BE2C (cell line): Measurements from ENCODE around the gene NR1I2.

ENCODE experiments used
- DNase-seq: peaks from one replicate; pipeline ENCODE4 v3.0.0-alpha.2; 2020
- H3K27me3 ChIP-seq: fragments of 250-450 bp; sonication (Bioruptor Pico); 2 replicates; pipeline ENCODE4 v1.5.1; 2020; ENCODE audit warnings: mild to moderate bottlenecking
- H3K36me3 ChIP-seq: fragments of 250-450 bp; sonication (Bioruptor Pico); 2 replicates; pipeline ENCODE4 v1.5.1; 2020; ENCODE audit warnings: mild to moderate bottlenecking
- H3K4me1 ChIP-seq: fragments of 250-450 bp; sonication (Bioruptor Pico); 2 replicates; pipeline ENCODE4 v1.5.1; 2020
- H3K4me3 ChIP-seq: 2 replicates; pipeline ENCODE4 v1.5.1; 2011; ENCODE audit warnings: low read depth, low read length
- H3K9me3 ChIP-seq: fragments of 250-450 bp; sonication (Bioruptor Pico); 2 replicates; pipeline ENCODE4 v1.5.1; 2020
- CTCF ChIP-seq: IDR thresholded peaks from 2 replicates; pipeline ENCODE4 v1.5.1; 2012; ENCODE audit warnings: mild to moderate bottlenecking, low read depth, low read length

The NR1I2 gene

GRCh38 chr3:119745942-119746341 lies 36.0 kb upstream of the NR1I2 start:
- no peaks in the 10 kb centered on the region; the same call in 1 of the 2 replicates for H3K4me1 ChIP-seq
- H3K4me3 ChIP-seq, result no peak overlapping the region
- H3K27me3 ChIP-seq, result peaks cover 12% of the 10 kb centered on the region
- H3K9me3 ChIP-seq, result no peaks in the 10 kb centered on the region
- no peak for TF ChIP-seq CTCF
- DNase-seq, result no peak
- no peaks in the 10 kb centered on the region for H3K36me3 ChIP-seq

- TF ChIP-seq CTCF, result no peak
- Histone ChIP-seq H3K9me3 (no peaks in the 10 kb centered on the region), H3K4me1 (no peaks in the 10 kb centered on the region; the same call in 1 of the 2 replicates), H3K4me3 (no peak overlapping the region), H3K27me3 (peaks cover 16% of the 10 kb centered on the region), H3K36me3 (no peaks in the 10 kb centered on the region)
- no peak for DNase-seq
These were observed 35.5 kb upstream of the NR1I2 start for GRCh38 chr3:119746423-119746822.

- TF ChIP-seq CTCF, result no peak
- H3K27me3 ChIP-seq, result peaks cover 19% of the 10 kb centered on the region
- no peaks in the 10 kb centered on the region for H3K9me3 ChIP-seq
- no peak overlapping the region for H3K4me3 ChIP-seq
- no peaks in the 10 kb centered on the region; the same call in 1 of the 2 replicates for H3K4me1 ChIP-seq
- no peaks in the 10 kb centered on the region for H3K36me3 ChIP-seq
- DNase-seq, result no peak
These were observed 34.5 kb upstream of the NR1I2 start for GRCh38 chr3:119747357-119747756.

GRCh38 chr3:119748991-119749390 lies 32.9 kb upstream of the NR1I2 start:
- no peak for TF ChIP-seq CTCF
- Histone ChIP-seq H3K9me3 (no peaks in the 10 kb centered on the region), H3K27me3 (peaks cover 19% of the 10 kb centered on the region), H3K4me1 (no peaks in the 10 kb centered on the region), H3K4me3 (no peak overlapping the region), H3K36me3 (no peaks in the 10 kb centered on the region)
- DNase-seq, result no peak

- Histone ChIP-seq H3K36me3 (no peaks in the 10 kb centered on the region), H3K4me3 (no peak overlapping the region), H3K27me3 (peaks cover 19% of the 10 kb centered on the region), H3K4me1 (no peaks in the 10 kb centered on the region), H3K9me3 (no peaks in the 10 kb centered on the region)
- DNase-seq, result no peak
- no peak for TF ChIP-seq CTCF
These were observed 30.5 kb upstream of the NR1I2 start for GRCh38 chr3:119751423-119751822.

- no peaks in the 10 kb centered on the region for H3K36me3 ChIP-seq
- no peaks in the 10 kb centered on the region for H3K4me1 ChIP-seq
- H3K27me3 ChIP-seq, result peaks cover 48% of the 10 kb centered on the region
- H3K9me3 ChIP-seq, result no peaks in the 10 kb centered on the region
- no peak for TF ChIP-seq CTCF
- no peak for DNase-seq
- H3K4me3 ChIP-seq, result no peak overlapping the region
These were observed 21.9 kb upstream of the NR1I2 start for GRCh38 chr3:119759962-119760361.
